ENCODE results near the gene DNAI4. TPM values are rescaled to one million over a fixed set of nuclear protein-coding genes. Genes with fewer than 3 reads are reported as not detected.
"Not testable (repeated sequence)": the region's sequence is repeated elsewhere in the genome, so short reads cannot be mapped to it uniquely, and the experiment has no call there.

DNAI4 gene
- total and polyA plus RNA-seq, 2 donors (not counting 1 experiment from before 2014, with no cell fraction given), result 0.30 to 2.7 TPM

GRCh38 chr1:66968574-66968973, 43.9 kb upstream of the DNAI4 start:
- Histone ChIP-seq H3K79me2 (ENCODE audit: control insufficient read depth, insufficient read depth, low read length) (no peaks in the 10 kb centered on the region), H3K36me3 (replicated peaks in 1 of 2; ENCODE audit: control extremely low read depth in 1 of 2, control insufficient read depth in 1 of 2, extremely low read depth in 1 of 2, insufficient read depth in 2 of 2, low read length in 1 of 2) (peaks cover 12 to 37% of the 10 kb centered on the region in 2 experiments), H3K9me3 (ENCODE audit: control extremely low read depth in 1 of 3, control insufficient read depth in 2 of 3, insufficient read depth in 1 of 3, low read length in 2 of 3) (no peaks in the 10 kb centered on the region), H4K20me1 (ENCODE audit: control insufficient read depth, insufficient read depth, low read length, poor library complexity, severe bottlenecking) (no peaks in the 10 kb centered on the region), H3K9ac (ENCODE audit: low read length) (no peak overlapping the region), H3K4me1 (ENCODE audit: control insufficient read depth in 2 of 2, insufficient read depth in 2 of 2, low read length in 2 of 2) (no peaks in the 10 kb centered on the region), H3K4me3 (ENCODE audit: control extremely low read depth in 1 of 5, extremely low read depth in 1 of 5, insufficient read depth in 1 of 5, low read depth in 2 of 5, low read length in 4 of 5) (no peak overlapping the region), H2AFZ (ENCODE audit: insufficient read depth, low read depth, low read length, poor library complexity, severe bottlenecking) (no peak overlapping the region), H3K4me2 (replicated peaks; ENCODE audit: low read depth, low read length, poor library complexity, severe bottlenecking) (no peak overlapping the region), H3K27me3 (replicated peaks in 1 of 4; ENCODE audit: control extremely low read depth in 1 of 4, control insufficient read depth in 3 of 4, insufficient read depth in 4 of 4, low read length in 3 of 4) (no peaks in the 10 kb centered on the region), H3K27ac (ENCODE audit: low read length in 2 of 2) (no peak overlapping the region)
- H3K27ac Mint-ChIP-seq, result no peak overlapping the region
- H3K27me3 Mint-ChIP-seq, result no peaks in the 10 kb centered on the region
- ChIA-PET CTCF (interaction anchor here (1.1 kb wide), 1 partner anchor 28 kb away, joined by 3 read pairs; no protein-coding TSS in a partner anchor), POLR2A (no interaction called here)
- no peaks in the 10 kb centered on the region for H3K4me1 Mint-ChIP-seq
- no peak overlapping the region for H3K4me3 Mint-ChIP-seq
- TF ChIP-seq CTCF (IDR thresholded peaks at IDR 0.05) (no peak), EZH2 (IDR thresholded peaks at IDR 0.05; ENCODE audit: borderline replicate concordance, insufficient read depth, low read depth, low read length, poor library complexity, severe bottlenecking) (no peak)
- H3K9me3 Mint-ChIP-seq (ENCODE audit: insufficient read depth), result peaks cover 6% of the 10 kb centered on the region
- no CpG with 5 or more reads among the region's 3 CpGs for WGBS (ENCODE audit: insufficient coverage)
- no peak for ATAC-seq (ENCODE audit: low read depth)
- intact Hi-C loops (cut with micrococcal nuclease), result no loop called here
- DNase-seq, result no peak

DNA sequence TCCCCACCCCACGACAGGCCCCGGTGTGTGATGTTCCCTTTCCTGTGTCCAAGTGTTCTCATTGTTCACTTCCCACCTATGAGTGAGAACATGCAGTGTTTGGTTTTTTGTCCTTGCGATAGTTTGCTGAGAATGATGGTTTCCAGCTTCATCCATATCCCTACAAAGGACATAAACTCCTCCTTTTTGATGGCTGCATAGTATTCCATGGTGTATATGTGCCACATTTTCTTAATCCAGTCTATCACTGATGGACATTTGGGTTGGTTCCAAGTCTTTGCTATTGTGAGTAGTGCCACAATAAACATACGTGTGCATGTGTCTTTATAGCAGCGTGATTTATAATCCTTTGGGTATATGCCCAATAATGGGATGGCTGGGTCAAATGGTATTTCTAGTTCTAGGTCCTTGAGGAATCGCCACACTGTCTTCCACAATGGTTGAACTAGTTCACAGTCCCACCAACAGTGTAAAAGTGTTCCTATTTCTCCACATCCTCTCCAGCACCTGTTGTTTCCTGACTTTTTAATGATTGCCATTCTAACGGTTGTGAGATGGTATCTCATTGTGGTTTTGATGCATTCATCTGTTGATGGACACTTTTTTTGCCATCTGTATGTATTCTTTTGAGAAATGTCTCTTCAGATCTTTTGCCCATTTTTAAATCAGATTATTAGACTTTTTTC, 41.7 kb upstream of the DNAI4 start:
- intact Hi-C loops (cut with micrococcal nuclease); H3K4me1 ChIP-seq (ENCODE audit: control insufficient read depth in 2 of 2, insufficient read depth in 2 of 2, low read length in 2 of 2); H3K4me3 Mint-ChIP-seq; H3K27ac ChIP-seq (ENCODE audit: low read length in 2 of 2); H4K20me1 ChIP-seq (ENCODE audit: control insufficient read depth, insufficient read depth, low read length, poor library complexity, severe bottlenecking); H3K9ac ChIP-seq (ENCODE audit: low read length); H3K79me2 ChIP-seq (ENCODE audit: control insufficient read depth, insufficient read depth, low read length); H3K4me3 ChIP-seq (ENCODE audit: control extremely low read depth in 1 of 5, extremely low read depth in 1 of 5, insufficient read depth in 1 of 5, low read depth in 2 of 5, low read length in 4 of 5); H3K27ac Mint-ChIP-seq; H3K9me3 ChIP-seq (ENCODE audit: control extremely low read depth in 1 of 3, control insufficient read depth in 2 of 3, insufficient read depth in 1 of 3, low read length in 2 of 3); ATAC-seq (ENCODE audit: low read depth); H3K4me1 Mint-ChIP-seq; H3K9me3 Mint-ChIP-seq (ENCODE audit: insufficient read depth); POLR2A ChIA-PET; DNase-seq; H3K4me2 ChIP-seq (replicated peaks; ENCODE audit: low read depth, low read length, poor library complexity, severe bottlenecking); H3K27me3 ChIP-seq (replicated peaks in 1 of 4; ENCODE audit: control extremely low read depth in 1 of 4, control insufficient read depth in 3 of 4, insufficient read depth in 4 of 4, low read length in 3 of 4); H3K27me3 Mint-ChIP-seq; H2AFZ ChIP-seq (ENCODE audit: insufficient read depth, low read depth, low read length, poor library complexity, severe bottlenecking): not testable (repeated sequence)
- peaks cover 17 to 40% of the 10 kb centered on the region in 2 experiments for H3K36me3 ChIP-seq (replicated peaks in 1 of 2; ENCODE audit: control extremely low read depth in 1 of 2, control insufficient read depth in 1 of 2, extremely low read depth in 1 of 2, insufficient read depth in 2 of 2, low read length in 1 of 2)
- CTCF ChIA-PET, result interaction anchor here (1.0 kb wide), 1 partner anchor 10 kb away, joined by 5 read pairs; no protein-coding TSS in a partner anchor
- WGBS (ENCODE audit: insufficient coverage), result no CpG with 5 or more reads among the region's 7 CpGs

Data from B cell (primary cell).